ENCODE data around the gene ZBTB45. TPM values are rescaled to one million over a fixed set of nuclear protein-coding genes. Genes with fewer than 3 reads are reported as not detected.

ZBTB45 gene
- total and polyA plus RNA-seq, 5 experiments from 2014 or later = 2.8 to 23.0 (median 5.3) TPM

GRCh38 chr19:58553799-58554493 lies 34.3 kb upstream of the ZBTB45 start:
- Mint-ChIP-seq H3K36me3 (peaks cover 4 to 64% (median 20%) of the 10 kb centered on the region in 3 donors), H3K27me3 (peaks cover 0 to 2% (median 0%) of the 10 kb centered on the region in 5 donors), H3K9me3 (no peaks in the 10 kb centered on the region), H3K27ac (peak overlapping the region; percentile 94 to 99 (median 98)), H3K4me1 (peaks cover 27 to 64% (median 53%) of the 10 kb centered on the region in 4 donors), H3K4me3 (peak overlapping the region; percentile 86 to 98 (median 96))
- POLR2A ChIA-PET = interaction anchor here (0.6 to 4.0 kb wide), 17 partner anchors 9 to 380 kb away, joined by 3 to 99 read pairs (median 6); partner anchors contain the start of genes MZF1, RPS5, TRIM28 and ZBTB45
- no peak for ATAC-seq
- DNase-seq = no peak

- ATAC-seq (no peak), DNase-seq (no peak)
- H3K4me1 Mint-ChIP-seq = peaks cover 26 to 56% (median 49%) of the 10 kb centered on the region in 4 donors
- peak overlapping the region in 5 of 10 donors; percentile 15 to 58 (median 39) for H3K4me3 Mint-ChIP-seq
- H3K36me3 Mint-ChIP-seq = peaks cover 4 to 76% (median 20%) of the 10 kb centered on the region in 3 donors
- no peaks in the 10 kb centered on the region for H3K27me3 Mint-ChIP-seq
- no peaks in the 10 kb centered on the region for H3K9me3 Mint-ChIP-seq
- POLR2A ChIA-PET = interaction anchor here (0.6 to 4.0 kb wide), 5 partner anchors 8 to 173 kb away, joined by 3 to 99 read pairs (median 27); partner anchors contain the start of genes TRIM28 and ZBTB45
- peak overlapping the region; percentile 17 to 98 (median 52) for H3K27ac Mint-ChIP-seq
Observed at GRCh38 chr19:58552655-58553054, 33.0 kb upstream of the ZBTB45 start.

GRCh38 chr19:58551577-58552471 lies 32.2 kb upstream of the ZBTB45 start:
- H3K4me1 Mint-ChIP-seq = peaks cover 24 to 57% (median 45%) of the 10 kb centered on the region in 4 donors
- peaks cover 4 to 80% (median 20%) of the 10 kb centered on the region in 3 donors for H3K36me3 Mint-ChIP-seq
- DNase-seq = peak in 1 of 10 donors; percentile 4
- H3K9me3 Mint-ChIP-seq = no peaks in the 10 kb centered on the region
- H3K27ac Mint-ChIP-seq = peak overlapping the region in 5 of 10 donors; percentile 22 to 83 (median 55)
- ATAC-seq = no peak
- peak overlapping the region in 3 of 10 donors; percentile 19 to 60 (median 45) for H3K4me3 Mint-ChIP-seq
- no peaks in the 10 kb centered on the region for H3K27me3 Mint-ChIP-seq
- POLR2A ChIA-PET = interaction anchor here (1.8 to 4.0 kb wide), 3 partner anchors 11 to 32 kb away, joined by 7 to 68 read pairs (median 27); partner anchors contain the start of gene ZBTB45

GRCh38 chr19:58551123-58551497 lies 31.5 kb upstream of the ZBTB45 start:
- POLR2A ChIA-PET = interaction anchor here (1.8 kb wide), 1 partner anchor 31 kb away, joined by 7 read pairs; the partner anchor contains the start of gene ZBTB45
- ATAC-seq (no peak), DNase-seq (no peak)
- H3K4me1 Mint-ChIP-seq = peaks cover 28 to 57% (median 45%) of the 10 kb centered on the region in 4 donors
- H3K27ac Mint-ChIP-seq = peak overlapping the region in 2 of 10 donors; percentile 21 to 62
- H3K4me3 Mint-ChIP-seq = peak overlapping the region in 2 of 10 donors; percentile 19 to 28
- H3K27me3 Mint-ChIP-seq = no peaks in the 10 kb centered on the region
- H3K9me3 Mint-ChIP-seq = no peaks in the 10 kb centered on the region
- peaks cover 4 to 80% (median 20%) of the 10 kb centered on the region in 3 donors for H3K36me3 Mint-ChIP-seq

GRCh38 chr19:58550362-58551122 lies 30.9 kb upstream of the ZBTB45 start:
- Mint-ChIP-seq H3K27ac (peak overlapping the region in 3 of 10 donors; percentile 21 to 77 (median 57)), H3K4me3 (peak overlapping the region in 1 of 10 donors; percentile 28), H3K9me3 (no peaks in the 10 kb centered on the region), H3K27me3 (no peaks in the 10 kb centered on the region), H3K36me3 (peaks cover 4 to 84% (median 21%) of the 10 kb centered on the region in 3 donors), H3K4me1 (peaks cover 32 to 60% (median 48%) of the 10 kb centered on the region in 4 donors)
- POLR2A ChIA-PET = interaction anchor here (1.8 to 7.4 kb wide), 3 partner anchors 11 to 30 kb away, joined by 6 to 77 read pairs (median 7); partner anchors contain the start of genes MZF1, UBE2M and ZBTB45
- ATAC-seq (no peak), DNase-seq (no peak)

- Mint-ChIP-seq H3K27ac (peak overlapping the region in 5 of 10 donors; percentile 20 to 59 (median 41)), H3K27me3 (no peaks in the 10 kb centered on the region), H3K9me3 (no peaks in the 10 kb centered on the region), H3K36me3 (peaks cover 4 to 78% (median 16%) of the 10 kb centered on the region in 3 donors), H3K4me1 (peaks cover 31 to 60% (median 47%) of the 10 kb centered on the region in 4 donors), H3K4me3 (peak overlapping the region in 1 of 10 donors; percentile 45)
- POLR2A ChIA-PET = interaction anchor here (0.6 to 7.4 kb wide), 4 partner anchors 12 to 91 kb away, joined by 3 to 77 read pairs (median 7); partner anchors contain the start of genes MZF1, UBE2M and ZBTB45
- no peak for DNase-seq
- ATAC-seq = no peak
Observed at GRCh38 chr19:58549664-58550361, 30.2 kb upstream of the ZBTB45 start.

GRCh38 chr19:58548859-58549663 lies 29.5 kb upstream of the ZBTB45 start:
- no peak for DNase-seq
- no peak for ATAC-seq
- no peak overlapping the region for H3K4me3 Mint-ChIP-seq
- peaks cover 27 to 52% (median 41%) of the 10 kb centered on the region in 4 donors for H3K4me1 Mint-ChIP-seq
- peaks cover 4 to 78% (median 16%) of the 10 kb centered on the region in 3 donors for H3K36me3 Mint-ChIP-seq
- POLR2A ChIA-PET = interaction anchor here (1.8 to 7.4 kb wide), 3 partner anchors 12 to 30 kb away, joined by 6 to 77 read pairs (median 8); partner anchors contain the start of genes MZF1, UBE2M and ZBTB45
- peaks cover 0 to 1% (median 0%) of the 10 kb centered on the region in 5 donors for H3K27me3 Mint-ChIP-seq
- peak overlapping the region in 3 of 10 donors; percentile 20 to 59 (median 57) for H3K27ac Mint-ChIP-seq
- peaks cover 0 to 2% (median 0%) of the 10 kb centered on the region in 9 donors for H3K9me3 Mint-ChIP-seq

- peak overlapping the region in 3 of 10 donors; percentile 28 to 93 (median 30) for H3K4me3 Mint-ChIP-seq
- POLR2A ChIA-PET = interaction anchor here (0.6 to 7.4 kb wide), 5 partner anchors 14 to 164 kb away, joined by 3 to 94 read pairs (median 8); partner anchors contain the start of genes UBE2M and ZBTB45
- no peak for DNase-seq
Observed at GRCh38 chr19:58547323-58548312, 28.0 kb upstream of the ZBTB45 start.

GRCh38 chr19:58546019-58546530 lies 26.5 kb upstream of the ZBTB45 start:
- H3K9me3 Mint-ChIP-seq = peaks cover 0 to 2% (median 0%) of the 10 kb centered on the region in 9 donors
- ATAC-seq = no peak
- no peak for DNase-seq
- peaks cover 26 to 45% (median 34%) of the 10 kb centered on the region in 4 donors for H3K4me1 Mint-ChIP-seq
- H3K27ac Mint-ChIP-seq = peak overlapping the region; percentile 82 to 95 (median 90)
- H3K4me3 Mint-ChIP-seq = peak overlapping the region; percentile 86 to 95 (median 90)
- H3K27me3 Mint-ChIP-seq = peaks cover 0 to 10% (median 4%) of the 10 kb centered on the region in 5 donors
- POLR2A ChIA-PET = interaction anchor here (1.6 to 7.4 kb wide), 4 partner anchors 8 to 27 kb away, joined by 5 to 99 read pairs (median 86); partner anchors contain the start of genes CHMP2A, UBE2M and ZBTB45
- H3K36me3 Mint-ChIP-seq = peaks cover 0 to 51% (median 6%) of the 10 kb centered on the region in 3 donors

More at GRCh38 chr19:58547323-58548312, 28.0 kb upstream of the ZBTB45 start:
- H3K9me3 Mint-ChIP-seq = peaks cover 0 to 2% (median 0%) of the 10 kb centered on the region in 9 donors
- peak overlapping the region in 8 of 10 donors; percentile 13 to 57 (median 31) for H3K27ac Mint-ChIP-seq
- peaks cover 0 to 5% (median 4%) of the 10 kb centered on the region in 5 donors for H3K27me3 Mint-ChIP-seq
- H3K36me3 Mint-ChIP-seq = peaks cover 1 to 66% (median 11%) of the 10 kb centered on the region in 3 donors
- ATAC-seq = no peak
- peaks cover 28 to 49% (median 37%) of the 10 kb centered on the region in 4 donors for H3K4me1 Mint-ChIP-seq
